RWPE2 (cell line): ENCODE data around the gene ZNF268.
"Not testable (repeated sequence)": the region's sequence is repeated elsewhere in the genome, so short reads cannot be mapped to it uniquely, and the experiment has no call there.

Source experiments
- ATAC-seq: fragments of 200-7000 bp; cut with Tn5 transposase; 3 replicates; pipeline ENCODE4 v1.9.1; 2021; ENCODE audit warnings: low read depth
- DNase-seq: peaks from one replicate; pipeline ENCODE4 v3.0.0-alpha.2; 2020; ENCODE audit warnings: low spot score
- H3K27ac ChIP-seq: fragments of 450-650 bp; 2 replicates; pipeline ENCODE4 v1.5.1; 2017; ENCODE audit warnings: mild to moderate bottlenecking; ENCODE audit not compliant: poor library complexity, severe bottlenecking
- H3K27me3 ChIP-seq: fragments of 250-450 bp; sonication (Bioruptor Pico); 2 replicates; pipeline ENCODE4 v1.5.1; 2021; ENCODE audit warnings: mild to moderate bottlenecking, moderate library complexity; ENCODE audit not compliant: insufficient read depth, poor library complexity, severe bottlenecking
- H3K36me3 ChIP-seq: fragments of 250-450 bp; sonication (Bioruptor Pico); 2 replicates; pipeline ENCODE4 v1.5.1; 2020; ENCODE audit warnings: low read depth, mild to moderate bottlenecking, moderate library complexity
- H3K4me1 ChIP-seq: fragments of 250-450 bp; sonication (Bioruptor Pico); 2 replicates; pipeline ENCODE4 v1.5.1; 2021; ENCODE audit warnings: mild to moderate bottlenecking, moderate library complexity; ENCODE audit not compliant: insufficient read depth, poor library complexity, severe bottlenecking
- H3K4me3 ChIP-seq: fragments of 250-450 bp; sonication (Bioruptor Pico); 2 replicates; pipeline ENCODE4 v1.5.1; 2021; ENCODE audit warnings: mild to moderate bottlenecking, moderate library complexity; ENCODE audit not compliant: severe bottlenecking
- H3K9me3 ChIP-seq: fragments of 250-450 bp; sonication (Bioruptor Pico); 2 replicates; pipeline ENCODE4 v1.5.1; 2021; ENCODE audit warnings: mild to moderate bottlenecking, moderate library complexity; ENCODE audit not compliant: severe bottlenecking
- TF ChIP-seq, protein P1 (sequence below): fragments of 450-650 bp; IDR thresholded peaks from one replicate; pipeline ENCODE4 v1.5.1; 2017; ENCODE audit warnings: mild to moderate bottlenecking, moderate library complexity; ENCODE audit not compliant: poor library complexity, severe bottlenecking

The ZNF268 gene

GRCh38 chr12:133236556-133236955 is 55.3 kb downstream of the ZNF268 start:
- ATAC-seq (no peak), DNase-seq (no peak)
- Histone ChIP-seq H3K36me3 (no peaks in the 10 kb centered on the region), H3K4me3 (no peak overlapping the region), H3K27me3 (no peaks in the 10 kb centered on the region), H3K27ac (no peak overlapping the region), H3K4me1 (no peaks in the 10 kb centered on the region), H3K9me3 (peaks cover 7% of the 10 kb centered on the region)
- TF ChIP-seq, protein P1, sequence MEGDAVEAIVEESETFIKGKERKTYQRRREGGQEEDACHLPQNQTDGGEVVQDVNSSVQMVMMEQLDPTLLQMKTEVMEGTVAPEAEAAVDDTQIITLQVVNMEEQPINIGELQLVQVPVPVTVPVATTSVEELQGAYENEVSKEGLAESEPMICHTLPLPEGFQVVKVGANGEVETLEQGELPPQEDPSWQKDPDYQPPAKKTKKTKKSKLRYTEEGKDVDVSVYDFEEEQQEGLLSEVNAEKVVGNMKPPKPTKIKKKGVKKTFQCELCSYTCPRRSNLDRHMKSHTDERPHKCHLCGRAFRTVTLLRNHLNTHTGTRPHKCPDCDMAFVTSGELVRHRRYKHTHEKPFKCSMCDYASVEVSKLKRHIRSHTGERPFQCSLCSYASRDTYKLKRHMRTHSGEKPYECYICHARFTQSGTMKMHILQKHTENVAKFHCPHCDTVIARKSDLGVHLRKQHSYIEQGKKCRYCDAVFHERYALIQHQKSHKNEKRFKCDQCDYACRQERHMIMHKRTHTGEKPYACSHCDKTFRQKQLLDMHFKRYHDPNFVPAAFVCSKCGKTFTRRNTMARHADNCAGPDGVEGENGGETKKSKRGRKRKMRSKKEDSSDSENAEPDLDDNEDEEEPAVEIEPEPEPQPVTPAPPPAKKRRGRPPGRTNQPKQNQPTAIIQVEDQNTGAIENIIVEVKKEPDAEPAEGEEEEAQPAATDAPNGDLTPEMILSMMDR = no peak

- TF ChIP-seq, protein P1 = no peak
- ATAC-seq = no peak
- no peaks in the 10 kb centered on the region for H3K27me3 ChIP-seq
- no peak for DNase-seq
- H3K4me1 ChIP-seq = no peaks in the 10 kb centered on the region
- no peak overlapping the region for H3K4me3 ChIP-seq
- no peak overlapping the region for H3K27ac ChIP-seq
- H3K36me3 ChIP-seq = no peaks in the 10 kb centered on the region
- H3K9me3 ChIP-seq = peaks cover 3% of the 10 kb centered on the region
Observed at GRCh38 chr12:133251732-133252131, 70.4 kb downstream of the ZNF268 start.

DNA sequence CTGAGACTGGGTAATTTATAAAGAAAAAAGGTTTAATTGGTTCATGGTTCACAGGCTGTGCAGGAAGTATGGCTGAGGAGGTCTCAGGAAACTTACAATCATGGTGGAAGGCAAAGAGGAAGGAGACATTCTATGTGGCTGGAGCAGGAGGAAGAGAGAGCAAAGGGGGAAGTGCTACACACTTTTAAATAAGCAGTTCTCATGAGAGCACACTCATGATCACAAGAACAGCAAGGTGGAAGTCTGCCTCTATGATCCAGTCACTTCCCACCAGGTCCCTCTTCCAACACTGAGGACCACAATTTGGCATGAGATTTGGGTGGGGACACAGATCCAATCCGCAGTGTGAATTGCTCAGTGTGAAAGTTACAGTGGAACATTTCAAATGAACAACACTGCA is 74.5 kb downstream of the ZNF268 start:
- H3K27me3 ChIP-seq, H3K27ac ChIP-seq, ATAC-seq, H3K4me1 ChIP-seq, H3K9me3 ChIP-seq, DNase-seq, H3K4me3 ChIP-seq, H3K36me3 ChIP-seq: not testable (repeated sequence)

- Histone ChIP-seq H3K4me1 (no peaks in the 10 kb centered on the region), H3K27me3 (no peaks in the 10 kb centered on the region), H3K9me3 (peaks cover under 1% of the 10 kb centered on the region), H3K4me3 (no peak overlapping the region), H3K36me3 (no peaks in the 10 kb centered on the region), H3K27ac (no peak overlapping the region)
- ATAC-seq (no peak), DNase-seq (no peak)
- TF ChIP-seq, protein P1 = no peak
Observed at GRCh38 chr12:133256321-133256720, 75.0 kb downstream of the ZNF268 start.

DNA sequence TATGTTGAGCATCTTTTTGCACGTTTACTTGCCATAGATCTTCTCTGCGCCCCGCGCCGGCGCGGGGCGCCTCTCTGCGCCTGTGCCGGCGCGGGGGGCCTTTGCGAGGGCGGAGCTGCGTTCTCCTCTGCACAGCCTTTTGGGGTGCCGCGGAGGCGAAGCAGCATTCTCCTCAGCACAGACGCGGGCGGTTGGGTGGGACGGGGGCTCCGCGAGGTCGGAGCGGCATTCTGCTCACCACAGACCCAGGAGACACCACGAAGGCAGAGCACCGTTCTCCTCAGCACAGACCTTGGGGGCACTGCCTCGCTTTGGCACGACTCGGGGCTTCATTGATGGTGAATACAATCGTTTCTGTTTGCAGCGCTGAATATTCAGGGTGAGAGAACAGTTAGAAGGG is 82.9 kb downstream of the ZNF268 start:
- H3K27me3 ChIP-seq = no peaks in the 10 kb centered on the region
- no peak overlapping the region for H3K4me3 ChIP-seq
- H3K36me3 ChIP-seq = no peaks in the 10 kb centered on the region
- no peak for DNase-seq
- H3K9me3 ChIP-seq = no peaks in the 10 kb centered on the region
- no peak for ATAC-seq
- TF ChIP-seq, protein P1 = no peak
- no peaks in the 10 kb centered on the region for H3K4me1 ChIP-seq
- H3K27ac ChIP-seq = no peak overlapping the region
